HepG2 (cell line): ENCODE results near the gene ATP8B1. TPM values are rescaled to one million over a fixed set of nuclear protein-coding genes. Genes with fewer than 3 reads are reported as not detected.

Source experiments
- ATAC-seq: fragments of 200-7000 bp; cut with Tn5 transposase; 3 replicates; pipeline ENCODE4 v1.9.1; 2020; ENCODE audit warnings: mild to moderate bottlenecking, moderate library complexity
- BruUV-seq: library from RNA; stranded (reverse); fragments of 400-500 nt; replicated peaks from 2 replicates; lab custom pipeline; 2021; lab: Mats Ljungman, UMichigan
- CTCF ChIA-PET: fragments of 300-600 bp; formaldehyde crosslinking; extraction: SDS; loops from one replicate; lab custom pipeline; 2021; ENCODE audit warnings: low total read pairs, inconsistent platforms, low intra/inter-chr PET ratio; lab: Yijun Ruan, JAX
- POLR2A ChIA-PET: fragments of 350-600 bp; sonication (Branson Sonifier 250); formaldehyde crosslinking; loops from one replicate; lab custom pipeline; 2020; ENCODE audit warnings: antibody characterized with exemption, inconsistent platforms; lab: Yijun Ruan, JAX
- DNase-seq: peaks from one replicate; pipeline ENCODE4 v3.0.0-alpha.2; 2015; ENCODE audit warnings: low spot score
- FAIRE-seq: peaks from 3 replicates; lab custom pipeline; 2011; peaks lifted over from hg19 to GRCh38; lab: Jason Lieb, UNC
- H2AFZ ChIP-seq: one replicate; pipeline ENCODE4 v1.6.1; 2011; ENCODE audit warnings: low read length, inconsistent platforms
- H3K27ac ChIP-seq: fragments of 300-600 bp; 3 replicates; pipeline ENCODE4 v1.8.0; 2011; ENCODE audit warnings: mixed run types, mild to moderate bottlenecking, mixed read lengths, low read length, inconsistent platforms; ENCODE audit not compliant: insufficient read depth; ENCODE audit errors: extremely low read length
- H3K27me3 ChIP-seq, 2 experiments: fragments of 200-600 bp in 1 of 2; 2 replicates in 1 of 2; 3 replicates in 1 of 2; pipeline versions ENCODE4 v1.6.0 to v1.8.0; 2011; ENCODE audit warnings: low read length in 2 of 2, mild to moderate bottlenecking in 2 of 2, moderate library complexity in 2 of 2, inconsistent platforms in 1 of 2; ENCODE audit not compliant: insufficient read depth in 2 of 2, control insufficient read depth in 1 of 2
- H3K36me3 ChIP-seq, 2 experiments: fragments of 200-600 bp in 1 of 2; replicated peaks in 1 of 2; 2 replicates in 1 of 2; 3 replicates in 1 of 2; pipeline versions ENCODE4 v1.5.1 to v1.8.0; 2011; ENCODE audit warnings: low read length in 2 of 2, inconsistent platforms in 1 of 2; ENCODE audit not compliant: insufficient read depth in 2 of 2, control insufficient read depth in 1 of 2
- H3K4me1 ChIP-seq: 2 replicates; pipeline ENCODE4 v1.5.1; 2012; ENCODE audit warnings: low read length, inconsistent platforms; ENCODE audit not compliant: insufficient read depth
- H3K4me2 ChIP-seq: 2 replicates; pipeline ENCODE4 v1.6.0; 2011; ENCODE audit warnings: low read depth, low read length, inconsistent platforms
- H3K4me3 ChIP-seq, 3 experiments: fragments of 200-600 bp in 1 of 3; sonication (generic), shearing (Covaris generic) in 1 of 3; replicated peaks in 1 of 3; 2 replicates each; pipeline ENCODE4 v1.5.1; 2011 to 2016; ENCODE audit warnings: low read length in 3 of 3, inconsistent platforms in 2 of 3, low read depth in 2 of 3, mild to moderate bottlenecking in 2 of 3, control low read depth in 1 of 3, mixed read lengths in 1 of 3; ENCODE audit not compliant: insufficient read depth in 1 of 3
- H3K79me2 ChIP-seq: one replicate; pipeline ENCODE4 v1.6.1; 2011; ENCODE audit warnings: low read length, inconsistent platforms; ENCODE audit not compliant: insufficient read depth
- H3K9ac ChIP-seq: 2 replicates; pipeline ENCODE4 v1.6.0; 2011; ENCODE audit warnings: mild to moderate bottlenecking, low read depth, low read length, inconsistent platforms; ENCODE audit not compliant: insufficient read depth
- H3K9me3 ChIP-seq: 2 replicates; pipeline ENCODE4 v1.5.1; 2012; ENCODE audit warnings: mild to moderate bottlenecking, low read length
- H4K20me1 ChIP-seq: 2 replicates; pipeline ENCODE4 v1.6.0; 2011; ENCODE audit warnings: inconsistent platforms, mild to moderate bottlenecking, low read length, moderate library complexity; ENCODE audit not compliant: insufficient read depth
- BORCS8-MEF2B ChIP-seq: sonication (generic); formaldehyde crosslinking; IDR thresholded peaks from 2 replicates; pipeline ENCODE4 v1.8.0; 2022; ENCODE audit warnings: mild to moderate bottlenecking, missing genetic modification reagents
- HCFC1 ChIP-seq: fragments of 150-350 bp; IDR thresholded peaks from 2 replicates; pipeline ENCODE4 v1.6.1; 2014; ENCODE audit warnings: low read depth, low read length
- KLF11 ChIP-seq: IDR thresholded peaks from 2 replicates; pipeline ENCODE4 v1.6.1; 2016; ENCODE audit warnings: missing compliant biosample characterization
- SALL2 ChIP-seq: sonication (generic); formaldehyde crosslinking; IDR thresholded peaks from 2 replicates; pipeline ENCODE4 v1.8.1; 2023; ENCODE audit warnings: mild to moderate bottlenecking, missing genetic modification reagents, inconsistent platforms
- TMF1 ChIP-seq: sonication (generic); formaldehyde crosslinking; IDR thresholded peaks from 2 replicates; pipeline ENCODE4 v1.8.1; 2022; ENCODE audit warnings: low read depth, missing genetic modification reagents
- in situ Hi-C: cut with HindIII; loops from 2 replicates; pipeline ENCODE4 v1.10.0; 2017; ENCODE audit warnings: low pct_unique_long_range_greater_than_20kb; ENCODE audit not compliant: extremely low pct_ligation_motif_present
- intact Hi-C: fragments of 100-400 bp; cut with micrococcal nuclease; formaldehyde crosslinking; loops from one replicate; pipeline ENCODE4 v1.10.0; 2022; ENCODE audit not compliant: unreplicated experiment
- polyA plus RNA-seq, 8 experiments: library from polyadenylated mRNA; depleted of rRNA in 3 of 8; stranded (reverse) in 7 of 8; unstranded in 1 of 8; fragments of >200 nt; fragmentation: Illumina TruSeq in 4 of 8; extraction: Trizol in 4 of 8; gene quantifications; 2 replicates each; pipeline versions ENCODE4 v1.2.1 to v1.2.3, GENCODE V29; 2011 to 2016; ENCODE audit warnings: low read depth in 4 of 8, missing spikeins in 1 of 8, mixed read lengths in 1 of 8; ENCODE audit not compliant: insufficient read depth in 1 of 8
- total RNA-seq, 5 experiments: library from RNA; depleted of rRNA; stranded (reverse); fragments of >200 nt; fragmentation: Illumina TruSeq; extraction: Trizol; gene quantifications; 2 replicates each; pipeline ENCODE4 v1.2.3, GENCODE V29; 2016; ENCODE audit warnings: low read depth in 1 of 5
- TF ChIP-seq, protein P1 (sequence below): IDR thresholded peaks from 2 replicates; pipeline ENCODE4 v1.6.1; 2016

ATP8B1 gene
- total and polyA plus RNA-seq, 2 of the 13 experiments (the other 11 are each of a cell fraction or from before 2014, with no cell fraction given): 2.8 to 4.0 TPM

DNA sequence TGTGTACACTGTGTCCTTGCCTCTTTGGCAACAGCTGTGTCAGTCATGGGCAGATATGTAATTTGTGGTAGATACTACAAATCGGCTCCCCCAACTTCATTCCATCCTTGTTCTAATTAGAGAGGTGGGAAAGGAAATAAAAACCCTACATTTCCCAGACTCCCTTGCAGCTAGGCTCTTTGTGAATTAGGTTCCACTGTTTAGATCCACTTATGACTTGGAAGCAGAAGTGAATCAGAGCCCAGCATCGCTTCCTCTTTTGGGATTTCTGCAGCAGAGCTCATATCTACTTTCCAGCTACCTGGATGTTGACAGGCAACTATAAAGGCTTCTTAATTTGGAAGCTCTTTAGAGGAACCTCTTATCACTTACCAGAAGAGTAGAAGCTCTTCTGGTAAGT lies 147.4 kb downstream of the ATP8B1 start (continued):
- TF ChIP-seq, protein P1, sequence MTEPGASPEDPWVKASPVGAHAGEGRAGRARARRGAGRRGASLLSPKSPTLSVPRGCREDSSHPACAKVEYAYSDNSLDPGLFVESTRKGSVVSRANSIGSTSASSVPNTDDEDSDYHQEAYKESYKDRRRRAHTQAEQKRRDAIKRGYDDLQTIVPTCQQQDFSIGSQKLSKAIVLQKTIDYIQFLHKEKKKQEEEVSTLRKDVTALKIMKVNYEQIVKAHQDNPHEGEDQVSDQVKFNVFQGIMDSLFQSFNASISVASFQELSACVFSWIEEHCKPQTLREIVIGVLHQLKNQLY (CRISPR knock-in tag): no peak
- TF ChIP-seq HCFC1: no peak
- TF ChIP-seq TMF1 (CRISPR knock-in tag): no peak
- no peak for TF ChIP-seq BORCS8-MEF2B (CRISPR knock-in tag)
- TF ChIP-seq KLF11: no peak

DNA sequence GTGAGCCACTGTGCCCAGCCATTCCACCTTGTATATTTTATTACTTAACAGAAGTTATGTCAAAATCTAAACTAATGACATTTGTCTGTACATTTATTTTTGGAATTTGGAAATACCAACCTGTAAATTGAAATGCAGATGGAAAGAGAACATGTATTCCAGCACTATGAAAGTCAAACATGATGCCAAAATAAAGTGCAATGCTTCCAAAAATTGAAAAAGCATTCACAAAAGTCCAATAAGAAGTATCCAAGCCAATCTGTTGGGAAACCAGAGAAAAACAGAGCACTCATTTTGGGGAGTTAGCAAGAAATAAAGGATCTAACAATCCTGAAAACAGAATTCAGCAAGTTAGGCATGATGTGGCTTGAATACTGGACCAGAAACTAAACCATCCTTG lies 151.2 kb downstream of the ATP8B1 start:
- Histone ChIP-seq H3K27me3 (no peaks in the 10 kb centered on the region), H3K36me3 (peaks cover 0 to 7% of the 10 kb centered on the region in 2 experiments; a peak in 1 of 5 replicates), H3K9ac (no peak overlapping the region), H3K4me3 (no peak overlapping the region), H3K9me3 (peaks cover 9% of the 10 kb centered on the region), H3K4me2 (no peak overlapping the region), H3K79me2 (no peaks in the 10 kb centered on the region), H2AFZ (no peak overlapping the region), H4K20me1 (no peaks in the 10 kb centered on the region), H3K27ac (no peak overlapping the region), H3K4me1 (no peaks in the 10 kb centered on the region)
- intact Hi-C loops: no loop called here
- ChIA-PET CTCF (no interaction called here), POLR2A (no interaction called here)
- no peak for FAIRE-seq
- BruUV-seq: no TSS peak
- in situ Hi-C loops: no loop called here
- no peak for DNase-seq
- ATAC-seq: no peak
- no peak for TF ChIP-seq SALL2 (CRISPR knock-in tag)
